GM10248 (cell line): Measurements from ENCODE around the gene HMOX1.

Experiments used
- CTCF ChIA-PET: fragments of 300-600 bp; sonication (Branson Sonifier 250); formaldehyde crosslinking; extraction: SDS; loops from one replicate; lab custom pipeline; 2021; ENCODE audit warnings: antibody characterized with exemption; lab: Yijun Ruan, JAX
- POLR2A ChIA-PET: fragments of 350-650 bp; sonication (Branson Sonifier 250); formaldehyde crosslinking; extraction: SDS; loops from one replicate; lab custom pipeline; 2020; ENCODE audit warnings: antibody characterized with exemption; lab: Yijun Ruan, JAX
- DNase-seq: peaks from one replicate; pipeline ENCODE4 v3.0.0; 2012; ENCODE audit errors: extremely low spot score
- CTCF ChIP-seq: IDR thresholded peaks from 2 replicates; pipeline ENCODE4 v1.5.1; 2012; ENCODE audit warnings: mild to moderate bottlenecking, low read depth; ENCODE audit errors: extremely low read depth, missing control alignments, control extremely low read depth

HMOX1 gene

GRCh38 chr22:35376728-35377472 is 4.0 kb upstream of the HMOX1 start:
- CTCF ChIA-PET, result interaction anchor here (0.7 to 2.9 kb wide), 3 partner anchors 24 to 44 kb away, joined by 3 to 10 read pairs (median 4); no protein-coding TSS in a partner anchor

GRCh38 chr22:35377735-35378134 is 3.2 kb upstream of the HMOX1 start:
- no peak for TF ChIP-seq CTCF
- no peak for DNase-seq
- CTCF ChIA-PET, result no interaction called here
- POLR2A ChIA-PET, result no interaction called here

More at GRCh38 chr22:35376728-35377472, 4.0 kb upstream of the HMOX1 start:
- no peak for TF ChIP-seq CTCF
- DNase-seq, result peak; percentile 81
- POLR2A ChIA-PET, result interaction anchor here (0.7 kb wide), 1 partner anchor 15 kb away, joined by 3 read pairs; no protein-coding TSS in a partner anchor

GRCh38 chr22:35378621-35379020 is 2.3 kb upstream of the HMOX1 start:
- no peak for DNase-seq
- CTCF ChIA-PET, result no interaction called here
- POLR2A ChIA-PET, result no interaction called here
- TF ChIP-seq CTCF, result no peak

- ChIA-PET POLR2A (interaction anchor here (0.6 to 1.3 kb wide), 2 partner anchors 32 to 1458 kb away, joined by 3 to 5 read pairs; no protein-coding TSS in a partner anchor), CTCF (interaction anchor here (0.7 to 1.4 kb wide), 2 partner anchors 28 to 31 kb away, joined by 3 to 4 read pairs; no protein-coding TSS in a partner anchor)
- no peak for TF ChIP-seq CTCF
- DNase-seq, result no peak
Observed at GRCh38 chr22:35379146-35379993, 1.5 kb upstream of the HMOX1 start.

- no peak for TF ChIP-seq CTCF
- no peak for DNase-seq
- POLR2A ChIA-PET, result interaction anchor here (1.3 kb wide), 1 partner anchor 31 kb away, joined by 3 read pairs; no protein-coding TSS in a partner anchor
- CTCF ChIA-PET, result interaction anchor here (1.4 kb wide), 1 partner anchor 29 kb away, joined by 4 read pairs; no protein-coding TSS in a partner anchor
Observed at GRCh38 chr22:35380013-35380412, 883 bp upstream of the HMOX1 start.

- ChIA-PET CTCF (interaction anchor here (1.0 to 1.3 kb wide), 2 partner anchors 16 to 23 kb away, joined by 3 read pairs; no protein-coding TSS in a partner anchor), POLR2A (no interaction called here)
- no peak for TF ChIP-seq CTCF
- no peak for DNase-seq
Observed at GRCh38 chr22:35381424-35382009, 621 bp downstream of the HMOX1 start.
